ENCODE results near the gene AEBP1.

AEBP1 gene

DNA sequence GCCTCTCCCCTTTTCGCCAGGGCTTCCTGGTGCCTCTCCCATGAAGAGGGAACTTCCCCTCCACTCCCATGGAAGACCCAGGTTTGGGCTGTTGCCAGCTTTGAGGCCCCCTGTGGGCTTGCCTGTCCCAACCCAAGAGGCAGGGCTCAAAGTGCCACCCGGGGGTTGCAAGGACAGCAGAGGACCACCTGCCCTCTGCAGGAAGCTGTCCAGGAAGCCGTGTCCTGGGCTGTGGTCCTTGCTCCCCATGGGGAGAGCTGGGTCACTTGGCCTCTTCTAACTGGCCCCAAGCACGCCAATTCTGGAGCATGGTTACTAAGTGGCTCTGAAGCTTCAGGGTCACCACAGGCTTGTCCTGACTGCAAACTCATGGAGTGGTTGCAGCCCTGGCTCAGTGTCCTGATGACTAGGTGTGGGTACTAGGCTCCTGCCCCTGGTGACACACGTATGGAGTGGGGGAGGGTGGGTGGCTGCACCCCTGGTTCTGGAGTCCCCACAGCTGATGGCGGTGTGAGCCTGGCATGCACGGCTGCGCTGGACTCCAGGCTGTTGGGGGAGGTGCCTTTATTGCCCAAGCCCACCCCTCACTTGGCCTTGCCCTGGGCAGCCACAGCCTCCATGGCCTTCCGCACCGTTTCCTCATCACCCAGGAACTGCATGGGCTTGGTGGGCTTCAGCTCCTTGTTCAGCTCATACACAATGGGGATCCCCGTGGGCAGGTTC, 41.8 kb upstream of the AEBP1 start:
- H3K27me3 ChIP-seq (ENCODE audit: control insufficient read depth, insufficient read depth, low read length): no peaks in the 10 kb centered on the region
- H3K9ac ChIP-seq (ENCODE audit: low read depth, low read length): no peak overlapping the region
- H3K4me1 ChIP-seq (ENCODE audit: control insufficient read depth, insufficient read depth, low read length): peaks cover 17% of the 10 kb centered on the region
- no peaks in the 10 kb centered on the region for H3K9me3 ChIP-seq (ENCODE audit: control insufficient read depth, insufficient read depth, low read length)
- H3K4me3 ChIP-seq (ENCODE audit: low read depth, low read length): no peak overlapping the region
- peaks cover 33% of the 10 kb centered on the region for H3K36me3 ChIP-seq (ENCODE audit: control insufficient read depth, insufficient read depth, low read length)

DNA sequence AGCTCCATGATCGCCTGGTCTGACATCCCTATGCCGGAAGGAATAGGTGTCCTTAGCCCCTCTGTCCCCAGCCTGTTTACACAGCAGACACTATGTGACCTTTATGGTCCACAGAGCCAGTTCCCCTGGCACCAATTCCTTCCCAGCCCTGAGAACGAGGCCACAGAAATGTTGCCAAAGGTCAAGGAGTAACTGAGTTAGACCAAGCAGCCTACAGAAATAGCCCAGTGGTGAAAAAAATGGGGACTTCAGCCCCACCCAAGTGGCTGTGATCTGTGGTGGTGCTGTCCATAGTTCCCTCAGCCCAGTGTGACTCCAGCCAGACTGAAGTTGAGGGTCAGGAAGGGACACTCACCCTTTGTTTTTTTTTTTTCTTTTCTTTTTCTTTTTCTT, 41.2 kb upstream of the AEBP1 start:
- no peaks in the 10 kb centered on the region for H3K9me3 ChIP-seq (ENCODE audit: control insufficient read depth, insufficient read depth, low read length)
- peaks cover 17% of the 10 kb centered on the region for H3K4me1 ChIP-seq (ENCODE audit: control insufficient read depth, insufficient read depth, low read length)

DNA sequence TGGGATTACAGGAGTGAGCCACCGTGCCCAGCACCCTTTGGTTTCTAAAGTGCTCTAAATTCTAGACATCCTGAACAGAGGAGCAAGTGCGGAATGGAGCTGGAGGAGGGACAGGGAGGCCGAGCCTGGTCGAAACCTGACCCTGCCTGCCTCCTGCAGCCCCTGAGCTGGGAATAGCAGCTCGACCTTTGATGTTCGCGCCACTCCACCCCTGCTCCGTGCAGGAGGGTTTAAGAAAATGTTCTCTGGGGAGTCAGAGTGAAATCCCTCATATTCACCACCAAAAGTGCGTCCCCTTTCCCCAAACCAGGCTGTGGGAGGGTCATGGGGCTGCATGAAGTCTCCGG, 40.6 kb upstream of the AEBP1 start:
- no peaks in the 10 kb centered on the region for H3K9me3 ChIP-seq (ENCODE audit: control insufficient read depth, insufficient read depth, low read length)
- peak overlapping the region; percentile 32 for H3K9ac ChIP-seq (ENCODE audit: low read depth, low read length)
- H3K36me3 ChIP-seq (ENCODE audit: control insufficient read depth, insufficient read depth, low read length): peaks cover 22% of the 10 kb centered on the region
- peak overlapping the region; percentile 55 for H3K4me3 ChIP-seq (ENCODE audit: low read depth, low read length)
- H3K4me1 ChIP-seq (ENCODE audit: control insufficient read depth, insufficient read depth, low read length): peaks cover 17% of the 10 kb centered on the region
- H3K27me3 ChIP-seq (ENCODE audit: control insufficient read depth, insufficient read depth, low read length): peaks cover 5% of the 10 kb centered on the region

More for the DNA sequence above, 41.2 kb upstream of the AEBP1 start:
- Histone ChIP-seq H3K9ac (ENCODE audit: low read depth, low read length) (no peak overlapping the region), H3K4me3 (ENCODE audit: low read depth, low read length) (no peak overlapping the region), H3K27me3 (ENCODE audit: control insufficient read depth, insufficient read depth, low read length) (no peaks in the 10 kb centered on the region), H3K36me3 (ENCODE audit: control insufficient read depth, insufficient read depth, low read length) (peaks cover 28% of the 10 kb centered on the region)

DNA sequence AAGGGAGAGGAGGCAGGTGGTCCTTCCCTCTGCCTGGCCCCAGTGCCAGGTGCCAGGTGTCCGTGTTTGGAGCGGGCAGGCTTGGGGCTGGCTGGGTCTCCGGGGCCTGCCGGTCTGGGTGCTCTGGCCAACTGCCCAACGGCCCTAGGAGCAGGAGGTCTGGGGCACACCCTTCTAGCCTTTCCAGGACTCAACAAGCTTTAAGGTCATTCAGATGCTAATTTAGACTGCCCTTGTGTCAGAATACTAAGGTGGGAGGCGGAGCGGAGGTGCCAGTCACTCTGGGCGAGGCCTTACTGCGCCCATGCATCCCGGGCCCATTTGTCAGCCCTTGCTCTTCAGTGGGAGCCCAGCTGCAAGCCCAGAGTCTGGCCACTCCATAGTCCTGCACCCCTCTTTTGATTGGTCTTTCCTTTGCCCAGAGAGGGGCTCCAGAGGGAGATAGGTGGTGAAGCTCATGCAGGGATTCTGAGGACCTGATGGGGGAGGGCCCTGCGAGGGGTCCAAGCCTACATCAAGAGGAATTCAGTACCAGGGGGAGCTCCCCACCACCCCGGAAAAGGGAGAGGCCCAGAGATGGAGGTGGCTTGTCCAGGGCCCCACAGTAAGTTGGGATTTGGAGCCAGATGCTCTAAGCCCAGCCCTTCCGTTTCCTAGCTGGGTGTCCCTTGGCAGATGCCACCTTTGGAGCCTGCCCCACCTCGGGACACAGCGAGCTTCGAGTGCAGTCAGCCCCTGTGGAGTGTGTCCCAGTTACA, 40.1 kb upstream of the AEBP1 start:
- H3K9ac ChIP-seq (ENCODE audit: low read depth, low read length): peak overlapping the region; percentile 32
- peaks cover 16% of the 10 kb centered on the region for H3K36me3 ChIP-seq (ENCODE audit: control insufficient read depth, insufficient read depth, low read length)
- H3K27me3 ChIP-seq (ENCODE audit: control insufficient read depth, insufficient read depth, low read length): peaks cover 6% of the 10 kb centered on the region
- H3K4me3 ChIP-seq (ENCODE audit: low read depth, low read length): peak overlapping the region; percentile 55
- peaks cover 17% of the 10 kb centered on the region for H3K4me1 ChIP-seq (ENCODE audit: control insufficient read depth, insufficient read depth, low read length)
- no peaks in the 10 kb centered on the region for H3K9me3 ChIP-seq (ENCODE audit: control insufficient read depth, insufficient read depth, low read length)

DNA sequence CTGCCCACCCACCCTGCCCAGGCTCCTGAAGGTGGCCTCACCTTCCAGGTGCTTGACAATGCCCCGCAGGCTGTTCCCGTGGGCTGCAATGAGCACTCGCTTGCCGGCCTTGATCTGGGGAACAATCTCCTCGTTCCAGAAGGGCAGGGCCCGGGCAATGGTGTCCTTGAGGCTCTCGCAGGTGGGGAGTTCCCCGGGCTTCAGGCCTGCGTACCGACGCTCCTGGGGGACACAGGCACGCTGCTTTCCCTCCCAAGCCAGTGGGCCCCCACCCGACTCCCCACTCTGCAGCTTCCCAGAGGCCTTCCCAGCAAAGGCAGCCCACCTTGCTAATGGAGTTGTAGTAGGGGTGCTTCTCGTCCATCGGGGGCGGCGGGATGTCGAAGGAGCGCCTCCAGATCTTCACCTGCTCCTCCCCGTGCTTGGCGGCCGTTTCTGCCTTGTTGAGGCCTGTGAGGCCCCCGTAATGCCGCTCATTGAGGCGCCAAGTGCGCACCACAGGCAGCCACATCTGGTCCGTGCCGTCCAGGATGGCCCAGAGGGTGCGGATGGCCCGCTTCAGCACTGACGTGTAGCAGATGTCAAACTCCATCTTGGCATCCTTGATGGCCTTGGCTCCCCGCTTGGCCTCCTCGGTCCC, 39.2 kb upstream of the AEBP1 start:
- Histone ChIP-seq H3K36me3 (ENCODE audit: control insufficient read depth, insufficient read depth, low read length) (peaks cover 11% of the 10 kb centered on the region), H3K27me3 (ENCODE audit: control insufficient read depth, insufficient read depth, low read length) (peaks cover 6% of the 10 kb centered on the region), H3K4me1 (ENCODE audit: control insufficient read depth, insufficient read depth, low read length) (peaks cover 17% of the 10 kb centered on the region), H3K9me3 (ENCODE audit: control insufficient read depth, insufficient read depth, low read length) (no peaks in the 10 kb centered on the region), H3K4me3 (ENCODE audit: low read depth, low read length) (peak overlapping the region; percentile 55), H3K9ac (ENCODE audit: low read depth, low read length) (no peak overlapping the region)

DNA sequence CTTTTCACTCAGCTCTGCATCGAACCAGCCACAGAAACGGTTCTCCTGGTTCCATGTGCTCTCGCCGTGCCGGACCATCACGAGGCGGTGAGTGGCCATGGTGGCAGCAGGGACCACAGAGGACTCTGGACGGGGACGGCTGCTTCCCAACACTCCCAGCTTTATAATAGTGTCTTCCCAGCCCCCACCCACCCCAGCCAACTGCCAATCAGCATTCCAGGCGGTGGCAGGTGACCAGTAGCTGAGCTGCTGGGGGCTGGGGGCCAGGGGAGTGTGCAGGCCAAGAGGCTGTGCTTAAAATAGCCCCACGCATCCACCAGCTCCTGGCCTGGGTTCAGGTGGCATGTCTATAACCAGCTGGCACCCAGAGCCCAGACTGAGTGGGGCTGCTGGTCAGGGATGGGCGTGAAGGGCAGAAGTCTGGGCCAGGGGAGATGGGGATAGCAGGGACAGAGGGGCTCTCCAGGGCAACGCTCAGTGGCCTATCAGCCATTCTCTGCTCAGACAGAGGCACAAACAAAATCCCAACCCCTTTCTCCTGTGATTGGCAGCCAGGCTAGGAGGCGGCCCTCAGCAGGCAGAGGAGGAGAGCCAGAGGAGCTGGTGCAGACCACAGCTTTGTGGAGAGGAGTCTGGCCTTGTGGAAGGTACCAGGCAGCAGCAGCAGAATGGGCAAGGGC, 38.6 kb upstream of the AEBP1 start, which contains the start of gene PGAM2:
PGAM2 (minus strand) TSS at position 137 of the 680 bp plus-strand sequence; CDS start at position 99, 38 bp downstream.
- Histone ChIP-seq H3K27me3 (ENCODE audit: control insufficient read depth, insufficient read depth, low read length) (peaks cover 6% of the 10 kb centered on the region), H3K9ac (ENCODE audit: low read depth, low read length) (no peak within 1 kb of the TSS), H3K4me1 (ENCODE audit: control insufficient read depth, insufficient read depth, low read length) (peaks cover 17% of the 10 kb centered on the region), H3K36me3 (ENCODE audit: control insufficient read depth, insufficient read depth, low read length) (peaks cover 9% of the 10 kb centered on the region), H3K9me3 (ENCODE audit: control insufficient read depth, insufficient read depth, low read length) (no peaks in the 10 kb centered on the region), H3K4me3 (ENCODE audit: low read depth, low read length) (peak within 1 kb of the TSS; percentile 55)

DNA sequence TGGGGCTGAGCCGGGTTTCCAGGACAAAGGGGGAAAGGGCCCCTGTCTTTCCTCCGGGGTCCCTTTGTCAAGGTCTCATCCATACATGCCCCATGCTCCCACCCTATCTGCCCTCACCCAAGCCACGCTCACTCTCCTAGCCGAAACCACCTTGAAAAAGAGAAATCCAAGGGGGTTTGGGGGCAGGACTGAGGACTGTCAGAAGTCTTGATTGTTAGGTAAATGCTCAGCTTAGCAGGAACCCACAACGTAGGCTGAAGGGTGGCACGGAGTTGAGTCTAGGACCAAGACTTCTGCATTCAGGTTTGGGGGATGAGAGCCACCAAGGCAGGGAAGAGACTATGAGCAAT, 38.1 kb upstream of the AEBP1 start:
- peaks cover 6% of the 10 kb centered on the region for H3K27me3 ChIP-seq (ENCODE audit: control insufficient read depth, insufficient read depth, low read length)
- H3K36me3 ChIP-seq (ENCODE audit: control insufficient read depth, insufficient read depth, low read length): peaks cover 9% of the 10 kb centered on the region
- H3K4me1 ChIP-seq (ENCODE audit: control insufficient read depth, insufficient read depth, low read length): peaks cover 17% of the 10 kb centered on the region
- no peaks in the 10 kb centered on the region for H3K9me3 ChIP-seq (ENCODE audit: control insufficient read depth, insufficient read depth, low read length)
- peak overlapping the region; percentile 55 for H3K4me3 ChIP-seq (ENCODE audit: low read depth, low read length)
- no peak overlapping the region for H3K9ac ChIP-seq (ENCODE audit: low read depth, low read length)

DNA sequence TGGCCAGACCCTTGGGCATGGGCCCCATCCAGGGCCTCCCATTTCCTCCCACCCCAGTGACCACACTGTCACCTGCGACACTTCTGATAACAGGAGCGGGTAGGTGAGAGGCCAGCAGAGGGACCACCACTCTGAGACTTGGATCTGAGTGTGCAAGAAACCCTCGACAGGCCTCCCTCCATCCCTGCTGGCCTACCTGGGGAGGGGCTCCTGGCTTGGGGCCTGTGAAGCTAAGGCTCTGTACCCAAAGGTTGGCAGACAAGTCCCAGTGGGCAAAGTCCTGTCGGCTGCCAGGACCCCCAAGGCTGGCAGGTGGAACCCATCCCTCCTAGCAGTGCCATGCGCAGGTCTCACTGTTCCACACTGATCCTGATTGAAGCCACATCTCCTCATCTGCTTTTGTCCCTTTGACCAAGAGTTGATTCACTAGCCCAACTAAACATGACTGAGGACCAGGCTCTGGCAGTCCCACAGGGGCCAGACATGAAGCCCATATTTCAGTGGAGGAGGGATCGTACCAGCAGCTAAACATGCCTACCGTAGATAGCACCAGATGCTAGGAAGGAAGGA, 37.6 kb upstream of the AEBP1 start:
- Histone ChIP-seq H3K9me3 (ENCODE audit: control insufficient read depth, insufficient read depth, low read length) (no peaks in the 10 kb centered on the region), H3K4me3 (ENCODE audit: low read depth, low read length) (peak overlapping the region; percentile 55), H3K4me1 (ENCODE audit: control insufficient read depth, insufficient read depth, low read length) (peaks cover 17% of the 10 kb centered on the region), H3K27me3 (ENCODE audit: control insufficient read depth, insufficient read depth, low read length) (peaks cover 6% of the 10 kb centered on the region), H3K9ac (ENCODE audit: low read depth, low read length) (no peak overlapping the region), H3K36me3 (ENCODE audit: control insufficient read depth, insufficient read depth, low read length) (peaks cover 6% of the 10 kb centered on the region)

DNA sequence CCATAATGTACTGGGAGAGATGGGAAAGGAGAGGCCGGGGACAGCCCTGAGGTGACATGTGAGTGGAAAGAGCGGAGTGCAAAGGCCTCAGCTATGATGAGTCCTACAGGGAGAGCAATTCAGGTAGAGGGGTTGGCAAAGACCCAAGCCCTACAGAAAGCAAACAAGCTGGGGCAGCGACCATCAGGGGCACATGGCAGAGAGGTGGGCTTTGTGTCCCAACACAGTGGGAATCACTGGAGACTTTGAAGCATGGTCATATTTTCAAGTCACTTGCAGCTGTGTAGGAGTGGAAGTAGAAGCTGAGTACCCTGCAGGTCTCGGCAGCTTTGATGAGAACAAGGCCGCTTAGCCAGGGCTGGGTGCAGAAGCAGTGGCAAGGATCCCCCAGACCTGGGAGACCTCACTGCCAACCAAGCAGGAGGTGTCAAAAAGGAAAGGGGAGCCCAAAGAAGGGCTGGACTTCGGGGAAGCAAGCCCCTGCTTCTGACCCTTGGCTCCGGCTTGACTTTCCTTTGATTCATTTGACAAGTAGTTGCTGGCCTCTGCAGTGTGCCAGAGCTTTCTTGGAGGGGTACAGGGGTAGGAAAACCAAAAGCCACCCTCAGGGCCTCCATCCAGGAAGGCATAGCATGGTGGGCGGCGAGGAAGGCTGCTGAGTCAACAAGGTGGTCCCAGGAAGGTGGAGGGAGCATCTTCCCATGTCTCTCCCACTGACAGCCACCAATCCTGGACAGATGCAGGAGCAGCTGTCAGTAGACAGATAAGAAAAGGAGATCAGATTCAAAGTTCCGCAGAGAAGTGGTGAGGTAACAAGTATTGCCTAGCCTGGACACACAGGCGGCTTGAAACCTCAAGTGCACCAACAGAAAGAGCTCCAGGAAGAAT, 36.8 kb upstream of the AEBP1 start:
- H3K36me3 ChIP-seq (ENCODE audit: control insufficient read depth, insufficient read depth, low read length): no peaks in the 10 kb centered on the region
- H3K9ac ChIP-seq (ENCODE audit: low read depth, low read length): no peak overlapping the region
- H3K27me3 ChIP-seq (ENCODE audit: control insufficient read depth, insufficient read depth, low read length): peaks cover 6% of the 10 kb centered on the region
- no peaks in the 10 kb centered on the region for H3K9me3 ChIP-seq (ENCODE audit: control insufficient read depth, insufficient read depth, low read length)
- H3K4me3 ChIP-seq (ENCODE audit: low read depth, low read length): no peak overlapping the region
- H3K4me1 ChIP-seq (ENCODE audit: control insufficient read depth, insufficient read depth, low read length): peaks cover 17% of the 10 kb centered on the region

DNA sequence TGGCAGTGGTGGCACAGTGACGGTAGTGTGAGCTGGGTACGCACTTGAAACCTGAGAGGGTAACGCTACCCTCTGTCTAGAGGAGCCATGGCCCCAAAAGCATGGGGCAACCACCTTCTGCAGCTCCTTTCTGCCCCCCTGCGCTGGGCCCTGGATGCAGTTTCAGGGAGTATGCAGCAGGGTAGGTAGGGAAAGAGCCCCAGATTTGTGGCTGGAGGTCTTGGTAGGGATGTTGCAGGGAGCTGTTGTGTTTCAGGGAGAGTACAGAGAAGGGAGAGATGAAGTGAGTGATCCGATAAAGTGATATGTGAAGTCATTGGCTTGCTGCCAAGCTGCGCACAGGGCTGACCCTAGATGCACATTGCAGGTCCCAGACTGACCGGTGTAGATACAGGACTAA, 36.1 kb upstream of the AEBP1 start:
- peaks cover 6% of the 10 kb centered on the region for H3K27me3 ChIP-seq (ENCODE audit: control insufficient read depth, insufficient read depth, low read length)
- peaks cover 7% of the 10 kb centered on the region for H3K36me3 ChIP-seq (ENCODE audit: control insufficient read depth, insufficient read depth, low read length)
- H3K9ac ChIP-seq (ENCODE audit: low read depth, low read length): no peak overlapping the region
- no peak overlapping the region for H3K4me3 ChIP-seq (ENCODE audit: low read depth, low read length)
- no peaks in the 10 kb centered on the region for H3K9me3 ChIP-seq (ENCODE audit: control insufficient read depth, insufficient read depth, low read length)
- peaks cover 17% of the 10 kb centered on the region for H3K4me1 ChIP-seq (ENCODE audit: control insufficient read depth, insufficient read depth, low read length)

All from iPS-15b (cell line).